ENCODE results near the gene CNOT4. TPM values are rescaled to one million over a fixed set of nuclear protein-coding genes. Genes with fewer than 3 reads are reported as not detected.

CNOT4 gene
- total and polyA plus RNA-seq, 10 of the 15 experiments (the other 5 are each of a cell fraction or from before 2014, with no cell fraction given): 9.4 to 29.6 (median 16.6) TPM

DNA sequence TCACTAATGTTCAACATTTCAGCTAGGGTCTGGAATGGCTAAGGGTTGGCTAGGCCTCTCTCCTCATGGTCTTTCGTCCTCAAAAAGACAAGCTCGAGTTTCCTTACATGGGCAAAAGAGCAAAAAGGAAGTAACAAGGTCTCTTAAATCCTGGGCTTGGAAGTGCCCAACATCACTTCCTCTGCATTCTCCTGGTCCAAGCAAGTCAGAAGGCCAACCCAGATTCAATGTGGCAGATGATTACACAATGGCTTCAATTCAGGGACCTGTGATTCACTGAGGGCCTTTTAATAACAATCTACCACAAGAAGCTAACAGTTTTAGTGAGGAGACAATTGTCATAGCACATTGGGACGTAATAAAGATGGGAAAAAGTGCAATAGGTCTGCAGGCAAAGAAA is 43.4 kb upstream of the CNOT4 start:
- intact Hi-C loops (cut with micrococcal nuclease; ENCODE audit: unreplicated experiment): no loop called here
- SMC1A ChIA-PET (ENCODE audit: uncharacterized antibody, unreplicated experiment): interaction anchor here (1.6 kb wide), 1 partner anchor 8 kb away, joined by 5 read pairs; no protein-coding TSS in a partner anchor
- FAIRE-seq (no peak), ATAC-seq (no peak), DNase-seq (ENCODE audit: low read depth, low spot score) (no peak)
- Histone ChIP-seq H3K79me2 (ENCODE audit: control insufficient read depth, insufficient read depth, low read length) (peaks cover 6% of the 10 kb centered on the region), H3K27me3 (replicated peaks in 1 of 2; ENCODE audit: control insufficient read depth in 2 of 2, insufficient read depth in 2 of 2, low read length in 1 of 2) (no peaks in the 10 kb centered on the region), H3K4me3 (no peak overlapping the region), H3K9ac (ENCODE audit: control insufficient read depth, insufficient read depth, low read length) (no peak overlapping the region), H2AFZ (ENCODE audit: control insufficient read depth, low read depth, low read length) (peak overlapping the region; percentile 61), H3K4me1 (ENCODE audit: control insufficient read depth, insufficient read depth, low read length) (peaks cover 17% of the 10 kb centered on the region), H3K4me2 (ENCODE audit: control insufficient read depth, insufficient read depth) (no peak overlapping the region), H3K27ac (ENCODE audit: control insufficient read depth, insufficient read depth) (no peak overlapping the region), H3K36me3 (ENCODE audit: control insufficient read depth in 2 of 2, insufficient read depth in 2 of 2, low read length in 1 of 2) (no peaks in the 10 kb centered on the region), H4K20me1 (ENCODE audit: control insufficient read depth, insufficient read depth) (no peaks in the 10 kb centered on the region), H3K9me3 (replicated peaks; ENCODE audit: control insufficient read depth, insufficient read depth, low read length) (no peaks in the 10 kb centered on the region)
- CTCF ChIA-PET: interaction anchor here (0.9 to 1.6 kb wide), 3 partner anchors 11 to 274 kb away, joined by 3 to 6 read pairs (median 4); no protein-coding TSS in a partner anchor
- RAD21 ChIA-PET (ENCODE audit: unreplicated experiment): no interaction called here
- in situ Hi-C loops (cut with MboI): loop anchor here (10.0 kb wide), 1 partner anchor 559 kb away; no protein-coding TSS in a partner anchor
- POLR2A ChIA-PET: no interaction called here
- no TSS peak for BruUV-seq (replicated peaks)
- WGBS (ENCODE audit: insufficient coverage, insufficient replicate concordance, low lambda C conversion rate, missing lambda C conversion rate): 86% methylated on average over 3 of the region's 3 CpGs
- TF ChIP-seq HDAC6 (IDR thresholded peaks at IDR 0.05; ENCODE audit: unreplicated experiment): no peak
- TF ChIP-seq ZNF687 (IDR thresholded peaks at IDR 0.05): no peak
- TF ChIP-seq CUX1 (IDR thresholded peaks at IDR 0.05; ENCODE audit: insufficient replicate concordance, low read depth, low read length): no peak
- no peak for TF ChIP-seq FOXM1 (IDR thresholded peaks at IDR 0.05; ENCODE audit: low read depth, low read length)
- no peak for TF ChIP-seq CREM (IDR thresholded peaks at IDR 0.05; ENCODE audit: low read depth)
- no peak for TF ChIP-seq PAX5 (IDR thresholded peaks at IDR 0.05; ENCODE audit: borderline replicate concordance, low read depth, low read length)
- TF ChIP-seq, protein P1, sequence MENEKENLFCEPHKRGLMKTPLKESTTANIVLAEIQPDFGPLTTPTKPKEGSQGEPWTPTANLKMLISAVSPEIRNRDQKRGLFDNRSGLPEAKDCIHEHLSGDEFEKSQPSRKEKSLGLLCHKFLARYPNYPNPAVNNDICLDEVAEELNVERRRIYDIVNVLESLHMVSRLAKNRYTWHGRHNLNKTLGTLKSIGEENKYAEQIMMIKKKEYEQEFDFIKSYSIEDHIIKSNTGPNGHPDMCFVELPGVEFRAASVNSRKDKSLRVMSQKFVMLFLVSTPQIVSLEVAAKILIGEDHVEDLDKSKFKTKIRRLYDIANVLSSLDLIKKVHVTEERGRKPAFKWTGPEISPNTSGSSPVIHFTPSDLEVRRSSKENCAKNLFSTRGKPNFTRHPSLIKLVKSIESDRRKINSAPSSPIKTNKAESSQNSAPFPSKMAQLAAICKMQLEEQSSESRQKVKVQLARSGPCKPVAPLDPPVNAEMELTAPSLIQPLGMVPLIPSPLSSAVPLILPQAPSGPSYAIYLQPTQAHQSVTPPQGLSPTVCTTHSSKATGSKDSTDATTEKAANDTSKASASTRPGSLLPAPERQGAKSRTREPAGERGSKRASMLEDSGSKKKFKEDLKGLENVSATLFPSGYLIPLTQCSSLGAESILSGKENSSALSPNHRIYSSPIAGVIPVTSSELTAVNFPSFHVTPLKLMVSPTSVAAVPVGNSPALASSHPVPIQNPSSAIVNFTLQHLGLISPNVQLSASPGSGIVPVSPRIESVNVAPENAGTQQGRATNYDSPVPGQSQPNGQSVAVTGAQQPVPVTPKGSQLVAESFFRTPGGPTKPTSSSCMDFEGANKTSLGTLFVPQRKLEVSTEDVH (IDR thresholded peaks at IDR 0.05; ENCODE audit: low read depth, partially characterized antibody): no peak
- no peak for TF ChIP-seq HDAC2 (IDR thresholded peaks at IDR 0.05)
- TF ChIP-seq RAD51 (IDR thresholded peaks at IDR 0.05): no peak
- TF ChIP-seq CBFB (IDR thresholded peaks at IDR 0.05; ENCODE audit: low read depth): no peak
- no peak for TF ChIP-seq SMAD5 (IDR thresholded peaks at IDR 0.05; ENCODE audit: low read depth)
- no peak for TF ChIP-seq SUPT20H (IDR thresholded peaks at IDR 0.05; ENCODE audit: borderline replicate concordance, control insufficient read depth, low read depth, low read length)
- no peak for TF ChIP-seq SP1 (IDR thresholded peaks at IDR 0.05; ENCODE audit: low read depth, low read length)
- no peak for TF ChIP-seq SIX5 (IDR thresholded peaks at IDR 0.05; ENCODE audit: low read depth, low read length, severe bottlenecking)

All from GM12878 (cell line).